Measurements from ENCODE around the gene USH1G.

Gene USH1G

DNA sequence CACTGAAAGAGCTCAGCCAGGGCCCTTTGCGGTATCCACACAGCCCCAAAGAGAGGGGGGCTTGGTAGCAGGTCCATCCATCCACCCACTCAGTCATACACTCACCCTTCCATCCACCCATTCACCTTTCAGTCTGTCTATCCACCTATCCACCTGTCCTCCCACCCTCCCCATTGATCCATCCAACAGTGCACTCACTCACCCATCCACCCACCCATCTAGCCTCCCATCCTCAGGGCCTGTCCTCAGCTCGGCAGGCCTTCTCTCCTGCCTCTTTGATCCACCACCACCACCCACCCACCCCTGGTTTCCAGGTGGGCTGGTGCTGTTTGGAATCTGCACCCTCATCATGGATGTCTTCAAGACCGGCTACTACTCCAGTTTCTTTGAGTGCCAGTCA is 2.2 kb upstream of the USH1G start:
- WGBS: 61% methylated on average over 2 of the region's 3 CpGs
- no peak overlapping the region for H2BK12ac ChIP-seq (ENCODE audit: low read length in 2 of 2)

DNA sequence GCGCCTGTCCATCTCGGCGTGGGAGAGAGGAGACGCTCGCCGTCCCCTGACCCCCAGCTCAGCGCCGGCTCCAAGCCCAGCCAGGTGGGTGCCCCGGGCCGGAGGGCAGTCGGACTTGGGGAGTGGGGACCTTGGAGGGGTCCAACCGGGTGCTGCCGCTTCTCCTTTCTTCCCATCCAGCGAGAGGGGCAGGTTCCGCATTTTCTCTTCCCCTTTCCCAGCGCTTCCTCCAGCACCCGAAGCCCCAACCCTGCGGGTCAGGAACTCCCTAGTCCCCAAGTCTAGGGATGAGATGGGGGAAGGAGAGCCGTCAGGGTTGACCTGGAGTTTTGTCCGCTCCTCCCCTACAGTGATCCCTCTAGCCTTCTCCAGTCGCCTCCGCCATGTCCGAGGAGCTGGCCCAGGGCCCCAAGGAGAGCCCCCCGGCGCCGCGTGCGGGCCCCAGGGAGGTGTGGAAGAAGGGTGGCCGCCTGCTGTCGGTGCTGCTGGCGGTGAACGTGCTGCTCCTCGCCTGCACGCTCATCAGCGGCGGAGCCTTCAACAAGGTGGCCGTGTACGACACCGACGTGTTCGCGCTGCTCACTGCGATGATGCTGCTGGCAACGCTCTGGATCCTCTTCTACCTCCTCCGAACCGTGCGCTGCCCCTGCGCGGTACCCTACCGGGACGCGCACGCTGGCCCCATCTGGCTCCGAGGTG is 1.3 kb upstream of the USH1G start, which contains the start of gene OTOP2:
TSS of gene OTOP2 (plus strand) at position 24 of the 699 bp plus-strand sequence. CDS start at position 384, 360 bp downstream.
- no peak within 1 kb of the TSS for H3K27ac ChIP-seq (ENCODE audit: low read length, poor library complexity, severe bottlenecking)
- H4K8ac ChIP-seq (ENCODE audit: low read length): no peak within 1 kb of the TSS
- no peak within 1 kb of the TSS for H2BK12ac ChIP-seq (ENCODE audit: low read length in 2 of 2)
- no peak within 1 kb of the TSS for H3K4ac ChIP-seq (ENCODE audit: low read depth in 1 of 2, low read length in 2 of 2)
- no peak within 1 kb of the TSS for H3K4me3 ChIP-seq (ENCODE audit: insufficient read depth in 1 of 2, low read depth in 1 of 2, low read length in 2 of 2)
- peaks cover 82 to 87% of the 10 kb centered on the region in 2 experiments for H3K27me3 ChIP-seq (ENCODE audit: control insufficient read depth in 1 of 2, insufficient read depth in 1 of 2, low read length in 2 of 2)
- no peaks in the 10 kb centered on the region for H3K9me3 ChIP-seq (ENCODE audit: control insufficient read depth, low read length)
- no peak within 1 kb of the TSS for H3K18ac ChIP-seq (ENCODE audit: low read depth in 1 of 2, low read length in 2 of 2)
- no peak within 1 kb of the TSS for H2AK5ac ChIP-seq (ENCODE audit: low read length, severe bottlenecking)
- H3K4me2 ChIP-seq (ENCODE audit: low read length, poor library complexity, severe bottlenecking): peak within 1 kb of the TSS; percentile 14
- WGBS: 12% methylated on average over 40 of the region's 54 CpGs
- no peaks in the 10 kb centered on the region for H3K79me1 ChIP-seq (replicated peaks; ENCODE audit: low read length, poor library complexity, severe bottlenecking)
- no peak within 1 kb of the TSS for H2BK15ac ChIP-seq (ENCODE audit: low read depth, poor library complexity, severe bottlenecking)
- H3K4me1 ChIP-seq (ENCODE audit: control insufficient read depth, insufficient read depth, low read depth, low read length): peaks cover 19% of the 10 kb centered on the region
- no peak for DNase-seq
- H3K14ac ChIP-seq (ENCODE audit: low read length in 2 of 2): no peak within 1 kb of the TSS
- H4K91ac ChIP-seq (ENCODE audit: low read length): no peak within 1 kb of the TSS
- H3K23ac ChIP-seq (ENCODE audit: low read length in 2 of 2): no peak within 1 kb of the TSS
- no peak within 1 kb of the TSS for H2BK5ac ChIP-seq (ENCODE audit: low read depth, low read length, poor library complexity, severe bottlenecking)
- no peaks in the 10 kb centered on the region for H3K36me3 ChIP-seq (ENCODE audit: control insufficient read depth in 1 of 2, insufficient read depth in 2 of 2, low read depth in 1 of 2, low read length in 2 of 2)
- no peak within 1 kb of the TSS for H3K9ac ChIP-seq (ENCODE audit: low read length)
- H2AFZ ChIP-seq (ENCODE audit: low read depth, low read length): no peak within 1 kb of the TSS
- no peak within 1 kb of the TSS for H2BK120ac ChIP-seq (ENCODE audit: low read depth, low read length)

More for the DNA sequence above, 2.2 kb upstream of the USH1G start:
- Histone ChIP-seq H2BK15ac (ENCODE audit: low read depth, poor library complexity, severe bottlenecking) (no peak overlapping the region), H3K4me3 (ENCODE audit: insufficient read depth in 1 of 2, low read depth in 1 of 2, low read length in 2 of 2) (no peak overlapping the region), H3K79me1 (replicated peaks; ENCODE audit: low read length, poor library complexity, severe bottlenecking) (no peaks in the 10 kb centered on the region), H3K27me3 (ENCODE audit: control insufficient read depth in 1 of 2, insufficient read depth in 1 of 2, low read length in 2 of 2) (peaks cover 81 to 82% of the 10 kb centered on the region in 2 experiments), H3K4me2 (ENCODE audit: low read length, poor library complexity, severe bottlenecking) (no peak overlapping the region), H3K27ac (ENCODE audit: low read length, poor library complexity, severe bottlenecking) (no peak overlapping the region), H2BK5ac (ENCODE audit: low read depth, low read length, poor library complexity, severe bottlenecking) (no peak overlapping the region), H3K9ac (ENCODE audit: low read length) (no peak overlapping the region), H3K36me3 (ENCODE audit: control insufficient read depth in 1 of 2, insufficient read depth in 2 of 2, low read depth in 1 of 2, low read length in 2 of 2) (no peaks in the 10 kb centered on the region), H3K23ac (ENCODE audit: low read length in 2 of 2) (no peak overlapping the region), H2BK120ac (ENCODE audit: low read depth, low read length) (no peak overlapping the region), H4K91ac (ENCODE audit: low read length) (no peak overlapping the region), H3K4me1 (ENCODE audit: control insufficient read depth, insufficient read depth, low read depth, low read length) (peaks cover 19% of the 10 kb centered on the region), H3K14ac (ENCODE audit: low read length in 2 of 2) (no peak overlapping the region), H3K4ac (ENCODE audit: low read depth in 1 of 2, low read length in 2 of 2) (no peak overlapping the region), H3K9me3 (ENCODE audit: control insufficient read depth, low read length) (no peaks in the 10 kb centered on the region), H4K8ac (ENCODE audit: low read length) (no peak overlapping the region), H2AK5ac (ENCODE audit: low read length, severe bottlenecking) (no peak overlapping the region), H3K18ac (ENCODE audit: low read depth in 1 of 2, low read length in 2 of 2) (no peak overlapping the region), H2AFZ (ENCODE audit: low read depth, low read length) (no peak overlapping the region)
- no peak for DNase-seq

DNA sequence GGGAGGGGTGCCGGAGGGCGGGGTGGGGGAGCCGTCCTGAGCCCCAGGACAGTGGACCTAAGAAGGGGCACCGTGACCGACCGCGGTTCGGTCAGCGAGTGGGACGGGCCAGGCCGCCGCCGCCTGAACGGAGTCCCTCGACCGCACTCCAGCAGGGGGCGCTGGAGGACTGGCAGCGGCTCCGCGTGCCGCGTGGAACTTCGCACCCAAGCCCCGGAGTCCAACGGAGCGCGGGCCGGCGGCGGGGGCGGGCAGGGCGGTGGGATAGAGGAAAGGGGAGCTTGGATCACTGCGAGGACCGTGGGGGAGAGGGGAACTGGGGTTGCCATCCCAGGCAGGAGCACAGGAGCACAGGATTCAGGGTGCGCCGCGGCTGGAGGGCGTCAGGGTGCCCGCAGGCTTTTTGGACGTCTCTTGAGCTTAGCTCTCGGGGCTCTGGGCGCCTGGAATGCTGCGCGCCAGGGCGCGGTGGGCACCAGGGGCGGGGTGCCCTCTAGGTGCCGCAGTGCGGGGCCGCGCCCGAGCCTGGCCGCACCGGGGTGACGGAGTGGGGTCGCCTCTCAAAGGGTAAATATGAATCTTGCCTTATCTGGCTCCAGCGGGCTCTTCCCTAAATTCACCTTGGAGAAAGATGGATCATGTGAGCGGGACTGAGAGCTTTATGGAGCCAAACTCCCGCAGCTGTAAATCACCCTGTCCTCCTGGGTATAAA is 639 bp upstream of the USH1G start:
- Histone ChIP-seq H2BK15ac (ENCODE audit: low read depth, poor library complexity, severe bottlenecking) (no peak overlapping the region), H3K4me1 (ENCODE audit: control insufficient read depth, insufficient read depth, low read depth, low read length) (peaks cover 19% of the 10 kb centered on the region), H3K27ac (ENCODE audit: low read length, poor library complexity, severe bottlenecking) (no peak overlapping the region), H3K9me3 (ENCODE audit: control insufficient read depth, low read length) (no peaks in the 10 kb centered on the region), H3K4me3 (ENCODE audit: insufficient read depth in 1 of 2, low read depth in 1 of 2, low read length in 2 of 2) (no peak overlapping the region), H3K27me3 (ENCODE audit: control insufficient read depth in 1 of 2, insufficient read depth in 1 of 2, low read length in 2 of 2) (peaks cover 80 to 89% of the 10 kb centered on the region in 2 experiments), H2BK5ac (ENCODE audit: low read depth, low read length, poor library complexity, severe bottlenecking) (no peak overlapping the region), H3K14ac (ENCODE audit: low read length in 2 of 2) (no peak overlapping the region), H4K91ac (ENCODE audit: low read length) (no peak overlapping the region), H2BK120ac (ENCODE audit: low read depth, low read length) (no peak overlapping the region), H3K36me3 (ENCODE audit: control insufficient read depth in 1 of 2, insufficient read depth in 2 of 2, low read depth in 1 of 2, low read length in 2 of 2) (no peaks in the 10 kb centered on the region), H3K23ac (ENCODE audit: low read length in 2 of 2) (no peak overlapping the region), H2AFZ (ENCODE audit: low read depth, low read length) (no peak overlapping the region), H2BK12ac (ENCODE audit: low read length in 2 of 2) (no peak overlapping the region), H3K18ac (ENCODE audit: low read depth in 1 of 2, low read length in 2 of 2) (no peak overlapping the region), H4K8ac (ENCODE audit: low read length) (no peak overlapping the region), H3K4ac (ENCODE audit: low read depth in 1 of 2, low read length in 2 of 2) (no peak overlapping the region), H3K4me2 (ENCODE audit: low read length, poor library complexity, severe bottlenecking) (peak overlapping the region; percentile 14), H3K9ac (ENCODE audit: low read length) (no peak overlapping the region), H2AK5ac (ENCODE audit: low read length, severe bottlenecking) (no peak overlapping the region), H3K79me1 (replicated peaks; ENCODE audit: low read length, poor library complexity, severe bottlenecking) (no peaks in the 10 kb centered on the region)
- DNase-seq: peak; percentile 22
- 13% methylated on average over 57 of the region's 59 CpGs for WGBS

DNA sequence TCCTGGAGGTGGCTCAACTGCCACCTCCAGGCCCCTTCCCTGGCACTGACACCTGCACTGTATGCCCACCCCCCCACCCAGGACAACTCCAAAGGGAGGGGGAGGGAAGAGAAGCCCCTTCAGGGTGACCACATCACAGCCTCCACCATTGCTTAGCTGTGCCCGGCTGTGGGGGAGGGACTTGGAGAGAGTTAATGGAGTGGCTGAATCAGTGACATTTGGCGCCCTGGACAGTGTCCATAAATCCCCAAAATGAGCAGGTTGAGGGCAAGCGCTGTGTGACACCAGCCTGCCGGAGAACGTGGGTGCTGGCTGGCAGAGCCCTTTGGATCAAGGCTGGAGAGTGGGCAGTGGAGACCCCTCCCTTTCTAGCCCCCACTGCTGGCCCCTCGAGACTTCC is 883 bp downstream of the USH1G start:
- no peak overlapping the region for H4K8ac ChIP-seq (ENCODE audit: low read length)
- no peak overlapping the region for H3K14ac ChIP-seq (ENCODE audit: low read length in 2 of 2)
- no peak overlapping the region for H3K9ac ChIP-seq (ENCODE audit: low read length)
- peaks cover 66 to 87% of the 10 kb centered on the region in 2 experiments for H3K27me3 ChIP-seq (ENCODE audit: control insufficient read depth in 1 of 2, insufficient read depth in 1 of 2, low read length in 2 of 2)
- no peak overlapping the region for H2BK12ac ChIP-seq (ENCODE audit: low read length in 2 of 2)
- H3K9me3 ChIP-seq (ENCODE audit: control insufficient read depth, low read length): no peaks in the 10 kb centered on the region
- H3K4ac ChIP-seq (ENCODE audit: low read depth in 1 of 2, low read length in 2 of 2): no peak overlapping the region
- H2BK15ac ChIP-seq (ENCODE audit: low read depth, poor library complexity, severe bottlenecking): no peak overlapping the region
- no peak overlapping the region for H3K18ac ChIP-seq (ENCODE audit: low read depth in 1 of 2, low read length in 2 of 2)
- H3K4me2 ChIP-seq (ENCODE audit: low read length, poor library complexity, severe bottlenecking): no peak overlapping the region
- no peaks in the 10 kb centered on the region for H3K79me1 ChIP-seq (replicated peaks; ENCODE audit: low read length, poor library complexity, severe bottlenecking)
- H2BK120ac ChIP-seq (ENCODE audit: low read depth, low read length): no peak overlapping the region
- no peak overlapping the region for H3K4me3 ChIP-seq (ENCODE audit: insufficient read depth in 1 of 2, low read depth in 1 of 2, low read length in 2 of 2)
- no peak overlapping the region for H4K91ac ChIP-seq (ENCODE audit: low read length)
- H2BK5ac ChIP-seq (ENCODE audit: low read depth, low read length, poor library complexity, severe bottlenecking): no peak overlapping the region
- 70% methylated on average over 6 of the region's 6 CpGs for WGBS
- no peak overlapping the region for H3K23ac ChIP-seq (ENCODE audit: low read length in 2 of 2)
- peaks cover 19% of the 10 kb centered on the region for H3K4me1 ChIP-seq (ENCODE audit: control insufficient read depth, insufficient read depth, low read depth, low read length)
- no peak for DNase-seq
- no peaks in the 10 kb centered on the region for H3K36me3 ChIP-seq (ENCODE audit: control insufficient read depth in 1 of 2, insufficient read depth in 2 of 2, low read depth in 1 of 2, low read length in 2 of 2)
- no peak overlapping the region for H3K27ac ChIP-seq (ENCODE audit: low read length, poor library complexity, severe bottlenecking)
- H2AFZ ChIP-seq (ENCODE audit: low read depth, low read length): no peak overlapping the region
- H2AK5ac ChIP-seq (ENCODE audit: low read length, severe bottlenecking): no peak overlapping the region

Data from mesenchymal stem cell (in vitro differentiated cells and primary cell).